ENCODE data around the gene SERTAD3.

- TF ChIP-seq, protein P1, sequence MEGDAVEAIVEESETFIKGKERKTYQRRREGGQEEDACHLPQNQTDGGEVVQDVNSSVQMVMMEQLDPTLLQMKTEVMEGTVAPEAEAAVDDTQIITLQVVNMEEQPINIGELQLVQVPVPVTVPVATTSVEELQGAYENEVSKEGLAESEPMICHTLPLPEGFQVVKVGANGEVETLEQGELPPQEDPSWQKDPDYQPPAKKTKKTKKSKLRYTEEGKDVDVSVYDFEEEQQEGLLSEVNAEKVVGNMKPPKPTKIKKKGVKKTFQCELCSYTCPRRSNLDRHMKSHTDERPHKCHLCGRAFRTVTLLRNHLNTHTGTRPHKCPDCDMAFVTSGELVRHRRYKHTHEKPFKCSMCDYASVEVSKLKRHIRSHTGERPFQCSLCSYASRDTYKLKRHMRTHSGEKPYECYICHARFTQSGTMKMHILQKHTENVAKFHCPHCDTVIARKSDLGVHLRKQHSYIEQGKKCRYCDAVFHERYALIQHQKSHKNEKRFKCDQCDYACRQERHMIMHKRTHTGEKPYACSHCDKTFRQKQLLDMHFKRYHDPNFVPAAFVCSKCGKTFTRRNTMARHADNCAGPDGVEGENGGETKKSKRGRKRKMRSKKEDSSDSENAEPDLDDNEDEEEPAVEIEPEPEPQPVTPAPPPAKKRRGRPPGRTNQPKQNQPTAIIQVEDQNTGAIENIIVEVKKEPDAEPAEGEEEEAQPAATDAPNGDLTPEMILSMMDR (IDR thresholded peaks at IDR 0.05) = peak; percentile 80 to 93 (median 87)
- TF ChIP-seq POLR2A (IDR thresholded peaks at IDR 0.05) (peak; percentile 86), POLR2AphosphoS5 (IDR thresholded peaks at IDR 0.05) (peak; percentile 92 to 97 (median 94))
These were observed 23.1 kb downstream of the SERTAD3 start for GRCh38 chr19:40420766-40421765.
